ENCODE data around the gene CTNNA3. TPM values are rescaled to one million over a fixed set of nuclear protein-coding genes. Genes with fewer than 3 reads are reported as not detected.

Gene CTNNA3
- total and polyA plus RNA-seq, 4 donors: 0.38 to 8.9 (median 5.2) TPM

- WGBS, 2 donors: 72 to 80% methylated on average over 1 of the region's 1 CpG
- intact Hi-C loops (cut with DNase I): no loop called here
- ATAC-seq (ENCODE audit: low FRiP score) (no peak), DNase-seq (no peak)
- no peaks in the 10 kb centered on the region for H3K27me3 ChIP-seq (ENCODE audit: control insufficient read depth in 1 of 2, insufficient read depth in 2 of 2, low read length in 1 of 2)
- no peak overlapping the region for H3K27ac ChIP-seq (ENCODE audit: low read depth in 1 of 2, low read length in 2 of 2)
- H3K4me1 ChIP-seq (ENCODE audit: control insufficient read depth in 1 of 2, insufficient read depth in 2 of 2, low read length in 2 of 2): no peaks in the 10 kb centered on the region
- H3K4me3 ChIP-seq (ENCODE audit: low read length in 2 of 2): no peak overlapping the region
- no peaks in the 10 kb centered on the region for H3K9me3 ChIP-seq (ENCODE audit: control insufficient read depth, low read length)
- no peaks in the 10 kb centered on the region for H3K36me3 ChIP-seq (ENCODE audit: control insufficient read depth in 1 of 2, insufficient read depth in 2 of 2, low read length in 1 of 2)
Observed at GRCh38 chr10:67015225-67015624, 680.8 kb downstream of the CTNNA3 start.

- WGBS, 2 donors: 44 to 61% methylated on average over 3 of the region's 3 CpGs
- H3K4me3 ChIP-seq (ENCODE audit: low read length in 2 of 2): no peak overlapping the region
- intact Hi-C loops (cut with DNase I): no loop called here
- DNase-seq (no peak), ATAC-seq (ENCODE audit: low FRiP score) (no peak)
- H3K27me3 ChIP-seq (ENCODE audit: control insufficient read depth in 1 of 2, insufficient read depth in 2 of 2, low read length in 1 of 2): no peaks in the 10 kb centered on the region
- no peak overlapping the region for H3K27ac ChIP-seq (ENCODE audit: low read depth in 1 of 2, low read length in 2 of 2)
- H3K4me1 ChIP-seq (ENCODE audit: control insufficient read depth in 1 of 2, insufficient read depth in 2 of 2, low read length in 2 of 2): no peaks in the 10 kb centered on the region
- no peaks in the 10 kb centered on the region for H3K36me3 ChIP-seq (ENCODE audit: control insufficient read depth in 1 of 2, insufficient read depth in 2 of 2, low read length in 1 of 2)
- H3K9me3 ChIP-seq (ENCODE audit: control insufficient read depth, low read length): no peaks in the 10 kb centered on the region
Observed at GRCh38 chr10:67011981-67012380, 684.0 kb downstream of the CTNNA3 start.

GRCh38 chr10:67011480-67011879 lies 684.5 kb downstream of the CTNNA3 start:
- Histone ChIP-seq H3K36me3 (ENCODE audit: control insufficient read depth in 1 of 2, insufficient read depth in 2 of 2, low read length in 1 of 2) (no peaks in the 10 kb centered on the region), H3K27me3 (ENCODE audit: control insufficient read depth in 1 of 2, insufficient read depth in 2 of 2, low read length in 1 of 2) (no peaks in the 10 kb centered on the region), H3K4me1 (ENCODE audit: control insufficient read depth in 1 of 2, insufficient read depth in 2 of 2, low read length in 2 of 2) (no peaks in the 10 kb centered on the region), H3K27ac (ENCODE audit: low read depth in 1 of 2, low read length in 2 of 2) (no peak overlapping the region), H3K9me3 (ENCODE audit: control insufficient read depth, low read length) (no peaks in the 10 kb centered on the region), H3K4me3 (ENCODE audit: low read length in 2 of 2) (no peak overlapping the region)
- intact Hi-C loops (cut with DNase I): no loop called here
- DNase-seq: no peak
- ATAC-seq (ENCODE audit: low FRiP score): no peak
- WGBS, 2 donors: 95 to 98% methylated on average over 1 of the region's 1 CpG

- peaks cover 0 to 2% of the 10 kb centered on the region in 2 donors for H3K4me1 ChIP-seq (ENCODE audit: control insufficient read depth in 1 of 2, insufficient read depth in 2 of 2, low read length in 2 of 2)
- H3K36me3 ChIP-seq (ENCODE audit: control insufficient read depth in 1 of 2, insufficient read depth in 2 of 2, low read length in 1 of 2): no peaks in the 10 kb centered on the region
- no peaks in the 10 kb centered on the region for H3K27me3 ChIP-seq (ENCODE audit: control insufficient read depth in 1 of 2, insufficient read depth in 2 of 2, low read length in 1 of 2)
- WGBS, 2 donors: 83 to 91% methylated on average over 1 of the region's 1 CpG
- DNase-seq (no peak), ATAC-seq (ENCODE audit: low FRiP score) (no peak)
- intact Hi-C loops (cut with DNase I): no loop called here
- H3K4me3 ChIP-seq (ENCODE audit: low read length in 2 of 2): no peak overlapping the region
- no peak overlapping the region for H3K27ac ChIP-seq (ENCODE audit: low read depth in 1 of 2, low read length in 2 of 2)
- H3K9me3 ChIP-seq (ENCODE audit: control insufficient read depth, low read length): no peaks in the 10 kb centered on the region
Observed at GRCh38 chr10:67005981-67006380, 690.0 kb downstream of the CTNNA3 start.

- no peak for DNase-seq
- Histone ChIP-seq H3K4me3 (ENCODE audit: low read length in 2 of 2) (no peak overlapping the region), H3K4me1 (ENCODE audit: control insufficient read depth in 1 of 2, insufficient read depth in 2 of 2, low read length in 2 of 2) (peaks cover 0 to 4% of the 10 kb centered on the region in 2 donors), H3K36me3 (ENCODE audit: control insufficient read depth in 1 of 2, insufficient read depth in 2 of 2, low read length in 1 of 2) (no peaks in the 10 kb centered on the region), H3K27ac (ENCODE audit: low read depth in 1 of 2, low read length in 2 of 2) (no peak overlapping the region), H3K9me3 (ENCODE audit: control insufficient read depth, low read length) (no peaks in the 10 kb centered on the region), H3K27me3 (ENCODE audit: control insufficient read depth in 1 of 2, insufficient read depth in 2 of 2, low read length in 1 of 2) (no peaks in the 10 kb centered on the region)
- WGBS, 2 donors: 91 to 93% methylated on average over 2 of the region's 2 CpGs
- ATAC-seq (ENCODE audit: low FRiP score): no peak
- intact Hi-C loops (cut with DNase I): no loop called here
Observed at GRCh38 chr10:67004690-67005089, 691.3 kb downstream of the CTNNA3 start.

GRCh38 chr10:66999762-67000545 lies 696.0 kb downstream of the CTNNA3 start:
- no peak overlapping the region for H3K27ac ChIP-seq (ENCODE audit: low read depth in 1 of 2, low read length in 2 of 2)
- H3K9me3 ChIP-seq (ENCODE audit: control insufficient read depth, low read length): no peaks in the 10 kb centered on the region
- H3K27me3 ChIP-seq (ENCODE audit: control insufficient read depth in 1 of 2, insufficient read depth in 2 of 2, low read length in 1 of 2): no peaks in the 10 kb centered on the region
- no peak for ATAC-seq (ENCODE audit: low FRiP score)
- DNase-seq: no peak
- H3K36me3 ChIP-seq (ENCODE audit: control insufficient read depth in 1 of 2, insufficient read depth in 2 of 2, low read length in 1 of 2): no peaks in the 10 kb centered on the region
- intact Hi-C loops (cut with DNase I): no loop called here
- no peak overlapping the region for H3K4me3 ChIP-seq (ENCODE audit: low read length in 2 of 2)
- H3K4me1 ChIP-seq (ENCODE audit: control insufficient read depth in 1 of 2, insufficient read depth in 2 of 2, low read length in 2 of 2): peaks cover 0 to 4% of the 10 kb centered on the region in 2 donors
- WGBS, 2 donors: 87 to 96% methylated on average over 3 of the region's 3 CpGs

- DNase-seq: no peak
- Histone ChIP-seq H3K4me1 (ENCODE audit: control insufficient read depth in 1 of 2, insufficient read depth in 2 of 2, low read length in 2 of 2) (peaks cover 0 to 4% of the 10 kb centered on the region in 2 donors), H3K27ac (ENCODE audit: low read depth in 1 of 2, low read length in 2 of 2) (no peak overlapping the region), H3K36me3 (ENCODE audit: control insufficient read depth in 1 of 2, insufficient read depth in 2 of 2, low read length in 1 of 2) (no peaks in the 10 kb centered on the region), H3K9me3 (ENCODE audit: control insufficient read depth, low read length) (no peaks in the 10 kb centered on the region), H3K4me3 (ENCODE audit: low read length in 2 of 2) (no peak overlapping the region), H3K27me3 (ENCODE audit: control insufficient read depth in 1 of 2, insufficient read depth in 2 of 2, low read length in 1 of 2) (no peaks in the 10 kb centered on the region)
- no peak for ATAC-seq (ENCODE audit: low FRiP score)
- intact Hi-C loops (cut with DNase I): no loop called here
- 23 to 33% methylated on average over 1 of the region's 1 CpG for WGBS, 2 donors
Observed at GRCh38 chr10:66996996-66997395, 699.0 kb downstream of the CTNNA3 start.

- H3K27ac ChIP-seq (ENCODE audit: low read depth in 1 of 2, low read length in 2 of 2): no peak overlapping the region
- no peaks in the 10 kb centered on the region for H3K4me1 ChIP-seq (ENCODE audit: control insufficient read depth in 1 of 2, insufficient read depth in 2 of 2, low read length in 2 of 2)
- 89 to 94% methylated on average over 1 of the region's 1 CpG for WGBS, 2 donors
- intact Hi-C loops (cut with DNase I): no loop called here
- no peak for ATAC-seq (ENCODE audit: low FRiP score)
- H3K4me3 ChIP-seq (ENCODE audit: low read length in 2 of 2): no peak overlapping the region
- DNase-seq: no peak
- H3K9me3 ChIP-seq (ENCODE audit: control insufficient read depth, low read length): no peaks in the 10 kb centered on the region
- H3K36me3 ChIP-seq (ENCODE audit: control insufficient read depth in 1 of 2, insufficient read depth in 2 of 2, low read length in 1 of 2): no peaks in the 10 kb centered on the region
- no peaks in the 10 kb centered on the region for H3K27me3 ChIP-seq (ENCODE audit: control insufficient read depth in 1 of 2, insufficient read depth in 2 of 2, low read length in 1 of 2)
Observed at GRCh38 chr10:66990143-66990830, 705.7 kb downstream of the CTNNA3 start.

GRCh38 chr10:66983475-66983818 lies 712.5 kb downstream of the CTNNA3 start:
- Histone ChIP-seq H3K27ac (ENCODE audit: low read depth in 1 of 2, low read length in 2 of 2) (no peak overlapping the region), H3K9me3 (ENCODE audit: control insufficient read depth, low read length) (no peaks in the 10 kb centered on the region), H3K4me3 (ENCODE audit: low read length in 2 of 2) (no peak overlapping the region), H3K4me1 (ENCODE audit: control insufficient read depth in 1 of 2, insufficient read depth in 2 of 2, low read length in 2 of 2) (no peaks in the 10 kb centered on the region), H3K27me3 (ENCODE audit: control insufficient read depth in 1 of 2, insufficient read depth in 2 of 2, low read length in 1 of 2) (no peaks in the 10 kb centered on the region), H3K36me3 (ENCODE audit: control insufficient read depth in 1 of 2, insufficient read depth in 2 of 2, low read length in 1 of 2) (no peaks in the 10 kb centered on the region)
- ATAC-seq (ENCODE audit: low FRiP score): no peak
- no peak for DNase-seq
- intact Hi-C loops (cut with DNase I): no loop called here
